KG1 (cell line): ENCODE measurements around the gene MS4A7.
A peak's percentile ranks its signal among the peaks of the same experiment; 100 is the strongest.
"Not testable (repeated sequence)": the region's sequence is repeated elsewhere in the genome, so short reads cannot be mapped to it uniquely, and the experiment has no call there.

Experiments used
- DNase-seq: peaks from one replicate; lab custom pipeline; 2025; lab: John Stamatoyannopoulos, UW

The MS4A7 gene

GRCh38 chr11:60378354-60378753 lies at the start of gene MS4A7:
Gene MS4A7 (plus strand): TSS chr11:60378532. CDS start chr11:60383142, 4,610 bp downstream.
- peak; percentile 86 for DNase-seq

GRCh38 chr11:60332846-60333245 lies 45.5 kb upstream of the MS4A7 start:
- DNase-seq = no peak

- DNase-seq = peak; percentile 70
These were observed 44.2 kb upstream of the MS4A7 start for GRCh38 chr11:60334005-60334620.

- DNase-seq = peak; percentile 20
These were observed 41.5 kb upstream of the MS4A7 start for GRCh38 chr11:60336767-60337391.

- DNase-seq = no peak
These were observed 40.3 kb upstream of the MS4A7 start for GRCh38 chr11:60338053-60338452.

GRCh38 chr11:60339356-60339755 lies 39.0 kb upstream of the MS4A7 start:
- no peak for DNase-seq

GRCh38 chr11:60343094-60343704 lies 35.1 kb upstream of the MS4A7 start:
- DNase-seq = peak; percentile 22

- no peak for DNase-seq
These were observed 34.2 kb upstream of the MS4A7 start for GRCh38 chr11:60344146-60344545.

- peak; percentile 37 for DNase-seq
These were observed 32.8 kb upstream of the MS4A7 start for GRCh38 chr11:60345489-60345888.

GRCh38 chr11:60347084-60347797 lies 31.1 kb upstream of the MS4A7 start:
- no peak for DNase-seq

GRCh38 chr11:60348116-60348515 lies 30.2 kb upstream of the MS4A7 start:
- DNase-seq = no peak

- DNase-seq = no peak
These were observed 28.3 kb upstream of the MS4A7 start for GRCh38 chr11:60349990-60350389.

- DNase-seq = no peak
These were observed 20.6 kb upstream of the MS4A7 start for GRCh38 chr11:60357771-60358170.

- no peak for DNase-seq
These were observed 17.7 kb upstream of the MS4A7 start for GRCh38 chr11:60360621-60361020.

GRCh38 chr11:60362241-60362640 lies 16.1 kb upstream of the MS4A7 start:
- DNase-seq = no peak

GRCh38 chr11:60363542-60364470 lies 14.5 kb upstream of the MS4A7 start:
- peak; percentile 95 for DNase-seq

- DNase-seq = not testable (repeated sequence)
These were observed 11.9 kb upstream of the MS4A7 start for GRCh38 chr11:60366262-60366904.

GRCh38 chr11:60367009-60367408 lies 11.3 kb upstream of the MS4A7 start:
- no peak for DNase-seq

- DNase-seq = no peak
These were observed 10.4 kb upstream of the MS4A7 start for GRCh38 chr11:60367896-60368295.

GRCh38 chr11:60370252-60370810 lies 8.0 kb upstream of the MS4A7 start:
- no peak for DNase-seq

GRCh38 chr11:60370811-60371298 lies 7.5 kb upstream of the MS4A7 start:
- no peak for DNase-seq
